ENCODE results near the gene RPS21.

DNA sequence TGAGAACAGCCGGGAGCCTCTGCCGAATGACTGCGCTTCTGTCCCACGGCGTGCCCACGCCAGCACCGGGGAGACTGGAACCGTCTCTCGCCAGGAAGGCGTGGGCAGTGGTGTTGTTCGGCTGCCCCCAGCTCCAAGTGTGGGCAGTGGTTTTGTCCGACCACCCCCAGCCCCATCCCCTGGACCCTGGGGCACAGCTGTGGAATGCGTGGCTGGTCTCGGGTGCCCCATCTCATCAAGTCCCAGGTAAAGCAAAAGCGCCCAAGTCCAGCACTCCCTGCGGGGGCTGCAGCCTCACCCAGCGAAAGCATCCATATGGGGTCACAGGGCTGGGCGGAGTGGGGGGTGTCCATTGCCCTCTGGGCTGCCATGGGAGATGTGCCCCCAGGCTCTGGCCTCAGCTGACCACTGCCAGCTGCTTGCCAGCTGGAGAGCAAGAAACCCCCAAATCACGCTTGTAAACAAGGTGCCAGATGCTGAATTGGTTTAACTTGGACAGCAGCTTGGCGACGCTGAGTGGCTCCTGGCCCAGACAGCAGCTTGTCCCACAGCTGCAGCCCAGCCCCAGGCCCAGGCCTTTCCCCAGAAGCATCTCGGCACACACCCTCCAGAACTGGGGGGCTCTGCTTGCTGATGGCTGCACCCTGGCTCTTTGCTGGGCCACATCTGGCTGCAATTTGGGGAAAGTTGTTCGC lies 15.7 kb downstream of the RPS21 start:
- TF ChIP-seq CTCF (IDR thresholded peaks at IDR 0.05; ENCODE audit: insufficient read depth, low read length, poor library complexity, severe bottlenecking) (no peak), EZH2phosphoT487 (conservative IDR thresholded peaks at IDR 0.05; ENCODE audit: low read length) (no peak)
